HEK293 (cell line): Measurements from ENCODE around the gene B3GNT3.

Experiments used
- GFI1B ChIP-seq: fragments of 450-650 bp; formaldehyde crosslinking; IDR thresholded peaks from 2 replicates; pipeline ENCODE4 v1.5.1; 2016; ENCODE audit warnings: missing biosample characterization, missing genetic modification characterization
- HOXD13 ChIP-seq: sonication (generic); formaldehyde crosslinking; IDR thresholded peaks from 2 replicates; pipeline ENCODE4 v1.8.0; 2022; ENCODE audit warnings: missing genetic modification reagents, borderline replicate concordance
- MYNN ChIP-seq: fragments of 450-650 bp; formaldehyde crosslinking; IDR thresholded peaks from 2 replicates; pipeline ENCODE4 v1.5.1; 2016; ENCODE audit warnings: missing biosample characterization, missing genetic modification characterization, borderline replicate concordance
- PRDM1 ChIP-seq: fragments of 450-650 bp; formaldehyde crosslinking; IDR thresholded peaks from 2 replicates; pipeline ENCODE4; 2016; ENCODE audit warnings: missing biosample characterization, missing genetic modification characterization
- REPIN1 ChIP-seq: fragments of 450-650 bp; formaldehyde crosslinking; IDR thresholded peaks from 2 replicates; pipeline ENCODE4 v1.5.1; 2017; ENCODE audit warnings: missing biosample characterization, missing genetic modification characterization, low read depth
- SCRT2 ChIP-seq: fragments of 450-650 bp; formaldehyde crosslinking; IDR thresholded peaks from 2 replicates; pipeline ENCODE4 v1.5.1; 2016; ENCODE audit warnings: missing biosample characterization, missing genetic modification characterization
- ZFP41 ChIP-seq: fragments of 450-650 bp; formaldehyde crosslinking; IDR thresholded peaks from 2 replicates; pipeline ENCODE4 v1.5.1; 2016; ENCODE audit warnings: missing biosample characterization, missing genetic modification characterization, borderline replicate concordance
- ZFP69B ChIP-seq: fragments of 450-650 bp; formaldehyde crosslinking; IDR thresholded peaks from 2 replicates; pipeline ENCODE4 v1.5.1; 2016; ENCODE audit warnings: missing biosample characterization, missing genetic modification characterization
- ZIC2 ChIP-seq: fragments of 450-650 bp; formaldehyde crosslinking; IDR thresholded peaks from 2 replicates; pipeline ENCODE4 v1.5.1; 2016; ENCODE audit warnings: missing biosample characterization, missing genetic modification characterization
- ZNF112 ChIP-seq: fragments of 450-650 bp; formaldehyde crosslinking; IDR thresholded peaks from 2 replicates; pipeline ENCODE4 v1.5.0; 2017; ENCODE audit warnings: missing biosample characterization, missing genetic modification characterization
- ZNF121 ChIP-seq: fragments of 450-650 bp; formaldehyde crosslinking; IDR thresholded peaks from 2 replicates; pipeline ENCODE4 v1.5.1; 2016; ENCODE audit warnings: missing biosample characterization, missing genetic modification characterization
- ZNF138 ChIP-seq: fragments of 450-650 bp; formaldehyde crosslinking; IDR thresholded peaks from 2 replicates; pipeline ENCODE4 v1.5.1; 2016; ENCODE audit warnings: missing biosample characterization, missing genetic modification characterization, borderline replicate concordance
- ZNF146 ChIP-seq: fragments of 450-650 bp; formaldehyde crosslinking; IDR thresholded peaks from 2 replicates; pipeline ENCODE4 v1.5.1; 2016; ENCODE audit warnings: missing biosample characterization, missing genetic modification characterization
- ZNF157 ChIP-seq: fragments of 450-650 bp; formaldehyde crosslinking; IDR thresholded peaks from 2 replicates; pipeline ENCODE4 v1.5.1; 2016; ENCODE audit warnings: missing biosample characterization, missing genetic modification characterization
- ZNF292 ChIP-seq: fragments of 450-650 bp; formaldehyde crosslinking; IDR thresholded peaks from 2 replicates; pipeline ENCODE4 v1.5.1; 2016; ENCODE audit warnings: low read depth, missing biosample characterization, missing genetic modification characterization, borderline replicate concordance
- ZNF391 ChIP-seq: fragments of 450-650 bp; formaldehyde crosslinking; IDR thresholded peaks from 2 replicates; pipeline ENCODE4 v1.5.1; 2016; ENCODE audit warnings: low read depth, missing biosample characterization, missing genetic modification characterization, borderline replicate concordance
- ZNF394 ChIP-seq: fragments of 450-650 bp; formaldehyde crosslinking; IDR thresholded peaks from 2 replicates; pipeline ENCODE4 v1.5.1; 2016; ENCODE audit warnings: missing biosample characterization, missing genetic modification characterization, mild to moderate bottlenecking, moderate library complexity, borderline replicate concordance
- ZNF501 ChIP-seq: fragments of 450-650 bp; formaldehyde crosslinking; IDR thresholded peaks from 2 replicates; pipeline ENCODE4 v1.5.1; 2016; ENCODE audit warnings: missing biosample characterization, missing genetic modification characterization
- ZNF530 ChIP-seq: fragments of 450-650 bp; formaldehyde crosslinking; IDR thresholded peaks from 2 replicates; pipeline ENCODE4 v1.5.1; 2016; ENCODE audit warnings: low read depth, missing biosample characterization, missing genetic modification characterization
- ZNF544 ChIP-seq: fragments of 450-650 bp; formaldehyde crosslinking; IDR thresholded peaks from 2 replicates; pipeline ENCODE4 v1.5.0; 2017; ENCODE audit warnings: missing biosample characterization, missing genetic modification characterization
- ZNF558 ChIP-seq: fragments of 450-650 bp; formaldehyde crosslinking; IDR thresholded peaks from 2 replicates; pipeline ENCODE4 v1.5.1; 2016; ENCODE audit warnings: missing biosample characterization, missing genetic modification characterization
- ZNF561 ChIP-seq: fragments of 450-650 bp; IDR thresholded peaks from 2 replicates; pipeline ENCODE4 v1.5.1; 2018; ENCODE audit warnings: missing biosample characterization, missing genetic modification characterization, borderline replicate concordance
- ZNF707 ChIP-seq: fragments of 450-650 bp; formaldehyde crosslinking; IDR thresholded peaks from 2 replicates; pipeline ENCODE4 v1.5.1; 2016; ENCODE audit warnings: missing biosample characterization, missing genetic modification characterization
- ZNF777 ChIP-seq: fragments of 450-650 bp; formaldehyde crosslinking; IDR thresholded peaks from 2 replicates; pipeline ENCODE4 v1.5.1; 2017; ENCODE audit warnings: missing biosample characterization, missing genetic modification characterization, borderline replicate concordance
- ZNF792 ChIP-seq: fragments of 450-650 bp; formaldehyde crosslinking; IDR thresholded peaks from 2 replicates; pipeline ENCODE4 v1.5.1; 2016; ENCODE audit warnings: missing biosample characterization, missing genetic modification characterization
- ZNF837 ChIP-seq: fragments of 450-650 bp; formaldehyde crosslinking; IDR thresholded peaks from 2 replicates; pipeline ENCODE4 v1.5.1; 2016; ENCODE audit warnings: missing biosample characterization, missing genetic modification characterization
- ZSCAN16 ChIP-seq: fragments of 450-650 bp; formaldehyde crosslinking; IDR thresholded peaks from 2 replicates; pipeline ENCODE4 v1.5.1; 2016; ENCODE audit warnings: missing biosample characterization, missing genetic modification characterization
- TF ChIP-seq, protein P1 (sequence below): fragments of 450-650 bp; formaldehyde crosslinking; IDR thresholded peaks from 2 replicates; pipeline ENCODE4 v1.5.1; 2016; ENCODE audit warnings: missing biosample characterization, missing genetic modification characterization
- TF ChIP-seq, protein P2 (sequence below): fragments of 450-650 bp; formaldehyde crosslinking; IDR thresholded peaks from 2 replicates; pipeline ENCODE4 v1.5.1; 2016; ENCODE audit warnings: missing biosample characterization, missing genetic modification characterization
- TF ChIP-seq, protein P3 (sequence below): fragments of 450-650 bp; formaldehyde crosslinking; IDR thresholded peaks from 2 replicates; pipeline ENCODE4 v1.5.1; 2016; ENCODE audit warnings: missing biosample characterization, missing genetic modification characterization
- TF ChIP-seq, protein P4 (sequence below): fragments of 450-650 bp; formaldehyde crosslinking; IDR thresholded peaks from 2 replicates; pipeline ENCODE4 v1.5.1; 2016; ENCODE audit warnings: missing biosample characterization, missing genetic modification characterization
- TF ChIP-seq, protein P5 (sequence below): fragments of 450-650 bp; formaldehyde crosslinking; IDR thresholded peaks from 2 replicates; pipeline ENCODE4 v1.5.1; 2016; ENCODE audit warnings: missing biosample characterization, missing genetic modification characterization

The B3GNT3 gene

DNA sequence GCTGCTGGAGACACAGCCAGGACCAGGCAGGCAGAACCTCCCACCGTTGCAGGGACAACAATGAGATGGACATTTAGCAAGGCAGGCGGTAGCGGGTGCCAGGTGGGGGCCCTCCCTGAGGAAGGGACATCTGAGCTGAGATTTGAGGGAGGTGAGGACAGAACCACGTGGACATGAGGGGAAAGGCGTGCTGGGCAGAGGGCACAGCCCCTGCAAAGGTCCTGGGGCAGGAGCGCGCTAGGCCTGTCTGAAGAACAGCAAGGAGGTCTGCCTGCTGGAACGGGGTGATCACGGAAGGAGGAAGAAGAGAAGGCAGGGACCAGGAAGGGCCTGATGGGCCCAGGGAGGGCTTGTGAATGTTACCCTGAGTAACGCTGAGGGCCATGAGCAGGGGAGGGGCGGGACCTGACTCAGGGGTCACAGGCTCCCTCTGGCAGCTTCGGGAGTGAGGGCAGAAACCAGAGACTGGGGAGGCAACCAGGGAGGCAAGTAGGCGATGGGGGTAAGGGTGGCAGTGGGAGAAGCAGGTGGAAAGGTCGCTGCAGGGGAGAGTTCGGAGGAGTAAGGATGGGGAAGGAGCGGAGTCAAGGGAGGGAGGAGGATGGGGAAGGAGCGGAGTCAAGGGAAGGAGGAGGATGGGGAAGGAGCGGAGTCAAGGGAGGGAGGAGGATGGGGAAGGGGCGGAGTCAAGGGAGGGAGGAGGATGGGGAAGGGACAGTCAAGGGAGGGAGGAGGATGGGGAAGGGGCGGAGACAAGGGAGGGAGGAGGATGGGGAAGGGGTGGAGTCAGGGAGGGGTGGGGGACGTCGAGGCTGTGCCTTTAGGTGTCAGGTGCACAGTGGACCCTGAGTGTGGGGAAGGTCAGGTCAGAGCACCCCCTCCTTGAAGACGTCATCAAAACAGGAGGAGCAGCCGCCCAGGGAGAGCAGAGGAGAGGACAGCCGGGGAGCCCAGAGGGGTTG, 15.7 kb upstream of the B3GNT3 start (continued):
- TF ChIP-seq ZNF530 (tag by site-specific recombination) (no peak), ZSCAN16 (tag by site-specific recombination) (no peak), ZNF558 (no peak), ZNF121 (tag by site-specific recombination) (no peak), ZNF501 (tag by site-specific recombination) (no peak), PRDM1 (no peak), ZNF544 (tag by site-specific recombination) (no peak), ZNF394 (tag by site-specific recombination) (no peak), ZNF146 (no peak), ZNF391 (tag by site-specific recombination) (no peak), ZNF837 (tag by site-specific recombination) (no peak), ZFP69B (tag by site-specific recombination) (peak; percentile 74), ZNF707 (tag by site-specific recombination) (no peak), ZNF777 (tag by site-specific recombination) (no peak), REPIN1 (tag by site-specific recombination) (no peak), ZNF292 (tag by site-specific recombination) (no peak), SCRT2 (tag by site-specific recombination) (no peak), ZNF157 (tag by site-specific recombination) (no peak), GFI1B (tag by site-specific recombination) (no peak), ZIC2 (tag by site-specific recombination) (no peak), ZFP41 (tag by site-specific recombination) (no peak), MYNN (tag by site-specific recombination) (no peak), ZNF112 (tag by site-specific recombination) (no peak), HOXD13 (CRISPR knock-in tag) (no peak), ZNF792 (no peak), ZNF138 (tag by site-specific recombination) (no peak), ZNF561 (tag by site-specific recombination) (no peak)
- TF ChIP-seq, protein P1, sequence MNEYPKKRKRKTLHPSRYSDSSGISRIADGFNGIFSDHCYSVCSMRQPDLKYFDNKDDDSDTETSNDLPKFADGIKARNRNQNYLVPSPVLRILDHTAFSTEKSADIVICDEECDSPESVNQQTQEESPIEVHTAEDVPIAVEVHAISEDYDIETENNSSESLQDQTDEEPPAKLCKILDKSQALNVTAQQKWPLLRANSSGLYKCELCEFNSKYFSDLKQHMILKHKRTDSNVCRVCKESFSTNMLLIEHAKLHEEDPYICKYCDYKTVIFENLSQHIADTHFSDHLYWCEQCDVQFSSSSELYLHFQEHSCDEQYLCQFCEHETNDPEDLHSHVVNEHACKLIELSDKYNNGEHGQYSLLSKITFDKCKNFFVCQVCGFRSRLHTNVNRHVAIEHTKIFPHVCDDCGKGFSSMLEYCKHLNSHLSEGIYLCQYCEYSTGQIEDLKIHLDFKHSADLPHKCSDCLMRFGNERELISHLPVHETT, result no peak
- TF ChIP-seq, protein P2, sequence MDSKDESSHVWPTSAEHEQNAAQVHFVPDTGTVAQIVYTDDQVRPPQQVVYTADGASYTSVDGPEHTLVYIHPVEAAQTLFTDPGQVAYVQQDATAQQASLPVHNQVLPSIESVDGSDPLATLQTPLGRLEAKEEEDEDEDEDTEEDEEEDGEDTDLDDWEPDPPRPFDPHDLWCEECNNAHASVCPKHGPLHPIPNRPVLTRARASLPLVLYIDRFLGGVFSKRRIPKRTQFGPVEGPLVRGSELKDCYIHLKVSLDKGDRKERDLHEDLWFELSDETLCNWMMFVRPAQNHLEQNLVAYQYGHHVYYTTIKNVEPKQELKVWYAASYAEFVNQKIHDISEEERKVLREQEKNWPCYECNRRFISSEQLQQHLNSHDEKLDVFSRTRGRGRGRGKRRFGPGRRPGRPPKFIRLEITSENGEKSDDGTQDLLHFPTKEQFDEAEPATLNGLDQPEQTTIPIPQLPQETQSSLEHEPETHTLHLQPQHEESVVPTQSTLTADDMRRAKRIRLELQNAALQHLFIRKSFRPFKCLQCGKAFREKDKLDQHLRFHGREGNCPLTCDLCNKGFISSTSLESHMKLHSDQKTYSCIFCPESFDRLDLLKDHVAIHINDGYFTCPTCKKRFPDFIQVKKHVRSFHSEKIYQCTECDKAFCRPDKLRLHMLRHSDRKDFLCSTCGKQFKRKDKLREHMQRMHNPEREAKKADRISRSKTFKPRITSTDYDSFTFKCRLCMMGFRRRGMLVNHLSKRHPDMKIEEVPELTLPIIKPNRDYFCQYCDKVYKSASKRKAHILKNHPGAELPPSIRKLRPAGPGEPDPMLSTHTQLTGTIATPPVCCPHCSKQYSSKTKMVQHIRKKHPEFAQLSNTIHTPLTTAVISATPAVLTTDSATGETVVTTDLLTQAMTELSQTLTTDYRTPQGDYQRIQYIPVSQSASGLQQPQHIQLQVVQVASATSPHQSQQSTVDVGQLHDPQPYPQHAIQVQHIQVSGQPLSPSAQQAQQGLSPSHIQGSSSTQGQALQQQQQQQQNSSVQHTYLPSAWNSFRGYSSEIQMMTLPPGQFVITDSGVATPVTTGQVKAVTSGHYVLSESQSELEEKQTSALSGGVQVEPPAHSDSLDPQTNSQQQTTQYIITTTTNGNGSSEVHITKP (tag by site-specific recombination), result no peak
- TF ChIP-seq, protein P3, sequence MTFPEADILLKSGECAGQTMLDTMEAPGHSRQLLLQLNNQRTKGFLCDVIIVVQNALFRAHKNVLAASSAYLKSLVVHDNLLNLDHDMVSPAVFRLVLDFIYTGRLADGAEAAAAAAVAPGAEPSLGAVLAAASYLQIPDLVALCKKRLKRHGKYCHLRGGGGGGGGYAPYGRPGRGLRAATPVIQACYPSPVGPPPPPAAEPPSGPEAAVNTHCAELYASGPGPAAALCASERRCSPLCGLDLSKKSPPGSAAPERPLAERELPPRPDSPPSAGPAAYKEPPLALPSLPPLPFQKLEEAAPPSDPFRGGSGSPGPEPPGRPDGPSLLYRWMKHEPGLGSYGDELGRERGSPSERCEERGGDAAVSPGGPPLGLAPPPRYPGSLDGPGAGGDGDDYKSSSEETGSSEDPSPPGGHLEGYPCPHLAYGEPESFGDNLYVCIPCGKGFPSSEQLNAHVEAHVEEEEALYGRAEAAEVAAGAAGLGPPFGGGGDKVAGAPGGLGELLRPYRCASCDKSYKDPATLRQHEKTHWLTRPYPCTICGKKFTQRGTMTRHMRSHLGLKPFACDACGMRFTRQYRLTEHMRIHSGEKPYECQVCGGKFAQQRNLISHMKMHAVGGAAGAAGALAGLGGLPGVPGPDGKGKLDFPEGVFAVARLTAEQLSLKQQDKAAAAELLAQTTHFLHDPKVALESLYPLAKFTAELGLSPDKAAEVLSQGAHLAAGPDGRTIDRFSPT (tag by site-specific recombination), result no peak
- TF ChIP-seq, protein P4, sequence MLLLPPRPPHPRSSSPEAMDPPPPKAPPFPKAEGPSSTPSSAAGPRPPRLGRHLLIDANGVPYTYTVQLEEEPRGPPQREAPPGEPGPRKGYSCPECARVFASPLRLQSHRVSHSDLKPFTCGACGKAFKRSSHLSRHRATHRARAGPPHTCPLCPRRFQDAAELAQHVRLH, result no peak
- TF ChIP-seq, protein P5, sequence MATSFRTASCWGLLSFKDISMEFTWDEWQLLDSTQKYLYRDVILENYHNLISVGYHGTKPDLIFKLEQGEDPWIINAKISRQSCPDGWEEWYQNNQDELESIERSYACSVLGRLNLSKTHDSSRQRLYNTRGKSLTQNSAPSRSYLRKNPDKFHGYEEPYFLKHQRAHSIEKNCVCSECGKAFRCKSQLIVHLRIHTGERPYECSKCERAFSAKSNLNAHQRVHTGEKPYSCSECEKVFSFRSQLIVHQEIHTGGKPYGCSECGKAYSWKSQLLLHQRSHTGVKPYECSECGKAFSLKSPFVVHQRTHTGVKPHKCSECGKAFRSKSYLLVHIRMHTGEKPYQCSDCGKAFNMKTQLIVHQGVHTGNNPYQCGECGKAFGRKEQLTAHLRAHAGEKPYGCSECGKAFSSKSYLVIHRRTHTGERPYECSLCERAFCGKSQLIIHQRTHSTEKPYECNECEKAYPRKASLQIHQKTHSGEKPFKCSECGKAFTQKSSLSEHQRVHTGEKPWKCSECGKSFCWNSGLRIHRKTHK (tag by site-specific recombination), result no peak
